SK-N-SH treated with all-trans-retinoic acid at 6 μM for 48 hours (cell line): ENCODE measurements around the gene NEAT1.

Experiments
- ATAC-seq: fragments of 200-7000 bp; cut with Tn5 transposase; 3 replicates; pipeline ENCODE4 v1.9.1; 2020; ENCODE audit warnings: mild to moderate bottlenecking, moderate library complexity
- ARNTL ChIP-seq: fragments of 450-650 bp; formaldehyde crosslinking; IDR thresholded peaks from 2 replicates; pipeline ENCODE4 v1.5.0; 2020; ENCODE audit warnings: low read depth, mild to moderate bottlenecking, moderate library complexity, borderline replicate concordance
- BACH2 ChIP-seq: fragments of 250-450 bp; sonication (Bioruptor Pico); IDR thresholded peaks from 2 replicates; pipeline ENCODE4 v1.9.0; 2021; ENCODE audit warnings: mild to moderate bottlenecking, borderline replicate concordance
- ESRRG ChIP-seq: fragments of 250-450 bp; sonication (Bioruptor Pico); IDR thresholded peaks from 2 replicates; pipeline ENCODE4 v1.6.1; 2021; ENCODE audit warnings: mild to moderate bottlenecking
- ISL1 ChIP-seq: fragments of 250-450 bp; sonication (Bioruptor Pico); IDR thresholded peaks from 2 replicates; pipeline ENCODE4 v2.1.2; 2022; ENCODE audit warnings: mild to moderate bottlenecking, moderate library complexity
- OSR1 ChIP-seq: fragments of 250-450 bp; sonication (Bioruptor Pico); IDR thresholded peaks from 2 replicates; pipeline ENCODE4 v1.8.0; 2022; ENCODE audit warnings: moderate library complexity, mild to moderate bottlenecking, inconsistent platforms
- PPARA ChIP-seq: fragments of 250-450 bp; sonication (Bioruptor Pico); IDR thresholded peaks from 2 replicates; pipeline ENCODE4 v1.5.0; 2020; ENCODE audit warnings: mild to moderate bottlenecking, borderline replicate concordance
- RARB ChIP-seq: fragments of 250-450 bp; sonication (Bioruptor Pico); IDR thresholded peaks from 2 replicates; pipeline ENCODE4 v1.8.0; 2021; ENCODE audit warnings: mild to moderate bottlenecking, moderate library complexity
- SNAI2 ChIP-seq: fragments of 250-450 bp; sonication (Bioruptor Pico); IDR thresholded peaks from 2 replicates; pipeline ENCODE4 v1.5.0; 2020; ENCODE audit warnings: mild to moderate bottlenecking, moderate library complexity
- TCF4 ChIP-seq: fragments of 250-450 bp; sonication (Bioruptor Pico); IDR thresholded peaks from 2 replicates; pipeline ENCODE4 v1.8.0; 2021; ENCODE audit warnings: mild to moderate bottlenecking, moderate library complexity, borderline replicate concordance
- TOX ChIP-seq: fragments of 250-450 bp; sonication (Bioruptor Pico); IDR thresholded peaks from 2 replicates; pipeline ENCODE4 v1.8.0; 2021; ENCODE audit warnings: mild to moderate bottlenecking, moderate library complexity, borderline replicate concordance
- ZC3H10 ChIP-seq: fragments of 250-450 bp; sonication (Bioruptor Pico); IDR thresholded peaks from 2 replicates; pipeline ENCODE4 v1.5.1; 2021; ENCODE audit warnings: mild to moderate bottlenecking, moderate library complexity
- ZFP3 ChIP-seq: fragments of 250-450 bp; sonication (Bioruptor Pico); IDR thresholded peaks from 2 replicates; pipeline ENCODE4 v1.5.0; 2020; ENCODE audit warnings: mild to moderate bottlenecking, moderate library complexity
- ZNF565 ChIP-seq: fragments of 450-650 bp; formaldehyde crosslinking; conservative IDR thresholded peaks from 2 replicates; pipeline ENCODE4 v1.5.0; 2020; ENCODE audit warnings: low read depth, mild to moderate bottlenecking, moderate library complexity
- ZNF70 ChIP-seq: fragments of 450-650 bp; formaldehyde crosslinking; IDR thresholded peaks from 2 replicates; pipeline ENCODE4 v1.5.0; 2020; ENCODE audit warnings: mild to moderate bottlenecking, moderate library complexity
- ZNF8 ChIP-seq: fragments of 450-650 bp; formaldehyde crosslinking; IDR thresholded peaks from 2 replicates; pipeline ENCODE4 v1.5.0; 2020; ENCODE audit warnings: mild to moderate bottlenecking, moderate library complexity
- TF ChIP-seq, protein P1 (sequence below): fragments of 250-450 bp; sonication (Bioruptor Pico); IDR thresholded peaks from 2 replicates; pipeline ENCODE4 v1.8.0; 2020; ENCODE audit warnings: mild to moderate bottlenecking, moderate library complexity, borderline replicate concordance
- TF ChIP-seq, protein P2 (sequence below): fragments of 250-450 bp; sonication (Bioruptor Pico); IDR thresholded peaks from 2 replicates; pipeline ENCODE4 v1.5.1; 2021; ENCODE audit warnings: mild to moderate bottlenecking, moderate library complexity
- TF ChIP-seq, protein P3 (sequence below): fragments of 250-450 bp; sonication (Bioruptor Pico); IDR thresholded peaks from 2 replicates; pipeline ENCODE4 v1.8.0; 2021; ENCODE audit warnings: low read depth, mild to moderate bottlenecking, moderate library complexity, borderline replicate concordance
- TF ChIP-seq, protein P4 (sequence below): fragments of 250-450 bp; sonication (Bioruptor Pico); IDR thresholded peaks from 2 replicates; pipeline ENCODE4 v1.5.0; 2020; ENCODE audit warnings: mild to moderate bottlenecking, moderate library complexity
- TF ChIP-seq, protein P5 (sequence below): fragments of 250-450 bp; sonication (Bioruptor Pico); IDR thresholded peaks from 2 replicates; pipeline ENCODE4 v1.5.1; 2020; ENCODE audit warnings: low read depth, mild to moderate bottlenecking, moderate library complexity

The NEAT1 gene

DNA sequence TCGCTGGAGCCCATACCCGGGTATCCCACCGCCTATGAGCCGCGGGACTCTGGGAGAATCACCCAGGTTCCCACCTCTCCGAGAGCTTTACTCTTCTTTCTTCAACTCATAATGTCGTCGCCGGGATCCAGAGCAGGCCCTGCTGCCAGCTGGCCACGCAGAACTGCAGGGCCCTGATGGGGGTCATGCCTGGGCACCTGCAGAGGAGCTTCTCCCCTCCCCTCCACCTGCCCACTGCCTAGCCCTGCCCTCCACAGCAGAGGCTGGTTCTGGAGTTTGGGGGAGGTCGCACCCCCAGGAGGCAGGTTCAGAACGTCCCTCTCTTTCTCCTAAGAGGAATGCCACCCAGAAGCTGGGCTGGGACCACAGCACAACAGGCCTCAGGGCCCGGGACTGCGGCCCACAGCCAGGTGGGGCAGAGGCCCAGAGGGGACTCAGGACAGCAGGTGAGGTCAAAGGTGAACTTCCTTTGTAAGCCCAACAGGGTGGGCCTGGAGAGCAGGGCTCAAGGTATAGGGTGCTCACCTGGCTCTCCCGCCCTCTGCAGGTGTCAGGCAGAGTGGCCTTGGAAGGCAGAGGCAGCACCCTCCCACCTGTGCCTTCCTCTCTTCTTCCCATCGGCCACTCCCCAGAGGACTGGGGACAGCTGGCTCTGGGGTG is 42.0 kb upstream of the NEAT1 start:
- ATAC-seq: no peak
- TF ChIP-seq, protein P1, sequence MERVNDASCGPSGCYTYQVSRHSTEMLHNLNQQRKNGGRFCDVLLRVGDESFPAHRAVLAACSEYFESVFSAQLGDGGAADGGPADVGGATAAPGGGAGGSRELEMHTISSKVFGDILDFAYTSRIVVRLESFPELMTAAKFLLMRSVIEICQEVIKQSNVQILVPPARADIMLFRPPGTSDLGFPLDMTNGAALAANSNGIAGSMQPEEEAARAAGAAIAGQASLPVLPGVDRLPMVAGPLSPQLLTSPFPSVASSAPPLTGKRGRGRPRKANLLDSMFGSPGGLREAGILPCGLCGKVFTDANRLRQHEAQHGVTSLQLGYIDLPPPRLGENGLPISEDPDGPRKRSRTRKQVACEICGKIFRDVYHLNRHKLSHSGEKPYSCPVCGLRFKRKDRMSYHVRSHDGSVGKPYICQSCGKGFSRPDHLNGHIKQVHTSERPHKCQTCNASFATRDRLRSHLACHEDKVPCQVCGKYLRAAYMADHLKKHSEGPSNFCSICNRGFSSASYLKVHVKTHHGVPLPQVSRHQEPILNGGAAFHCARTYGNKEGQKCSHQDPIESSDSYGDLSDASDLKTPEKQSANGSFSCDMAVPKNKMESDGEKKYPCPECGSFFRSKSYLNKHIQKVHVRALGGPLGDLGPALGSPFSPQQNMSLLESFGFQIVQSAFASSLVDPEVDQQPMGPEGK (CRISPR knock-in tag): no peak
- TF ChIP-seq, protein P2, sequence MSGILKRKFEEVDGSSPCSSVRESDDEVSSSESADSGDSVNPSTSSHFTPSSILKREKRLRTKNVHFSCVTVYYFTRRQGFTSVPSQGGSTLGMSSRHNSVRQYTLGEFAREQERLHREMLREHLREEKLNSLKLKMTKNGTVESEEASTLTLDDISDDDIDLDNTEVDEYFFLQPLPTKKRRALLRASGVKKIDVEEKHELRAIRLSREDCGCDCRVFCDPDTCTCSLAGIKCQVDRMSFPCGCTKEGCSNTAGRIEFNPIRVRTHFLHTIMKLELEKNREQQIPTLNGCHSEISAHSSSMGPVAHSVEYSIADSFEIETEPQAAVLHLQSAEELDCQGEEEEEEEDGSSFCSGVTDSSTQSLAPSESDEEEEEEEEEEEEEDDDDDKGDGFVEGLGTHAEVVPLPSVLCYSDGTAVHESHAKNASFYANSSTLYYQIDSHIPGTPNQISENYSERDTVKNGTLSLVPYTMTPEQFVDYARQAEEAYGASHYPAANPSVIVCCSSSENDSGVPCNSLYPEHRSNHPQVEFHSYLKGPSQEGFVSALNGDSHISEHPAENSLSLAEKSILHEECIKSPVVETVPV: no peak
- TF ChIP-seq, protein P3, sequence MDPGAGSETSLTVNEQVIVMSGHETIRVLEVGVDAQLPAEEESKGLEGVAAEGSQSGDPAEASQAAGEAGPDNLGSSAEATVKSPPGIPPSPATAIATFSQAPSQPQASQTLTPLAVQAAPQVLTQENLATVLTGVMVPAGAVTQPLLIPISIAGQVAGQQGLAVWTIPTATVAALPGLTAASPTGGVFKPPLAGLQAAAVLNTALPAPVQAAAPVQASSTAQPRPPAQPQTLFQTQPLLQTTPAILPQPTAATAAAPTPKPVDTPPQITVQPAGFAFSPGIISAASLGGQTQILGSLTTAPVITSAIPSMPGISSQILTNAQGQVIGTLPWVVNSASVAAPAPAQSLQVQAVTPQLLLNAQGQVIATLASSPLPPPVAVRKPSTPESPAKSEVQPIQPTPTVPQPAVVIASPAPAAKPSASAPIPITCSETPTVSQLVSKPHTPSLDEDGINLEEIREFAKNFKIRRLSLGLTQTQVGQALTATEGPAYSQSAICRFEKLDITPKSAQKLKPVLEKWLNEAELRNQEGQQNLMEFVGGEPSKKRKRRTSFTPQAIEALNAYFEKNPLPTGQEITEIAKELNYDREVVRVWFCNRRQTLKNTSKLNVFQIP (CRISPR knock-in tag): no peak
- TF ChIP-seq PPARA (CRISPR knock-in tag): no peak
- TF ChIP-seq ZFP3 (CRISPR knock-in tag): no peak
- no peak for TF ChIP-seq ZC3H10 (CRISPR knock-in tag)
- TF ChIP-seq ISL1: no peak

DNA sequence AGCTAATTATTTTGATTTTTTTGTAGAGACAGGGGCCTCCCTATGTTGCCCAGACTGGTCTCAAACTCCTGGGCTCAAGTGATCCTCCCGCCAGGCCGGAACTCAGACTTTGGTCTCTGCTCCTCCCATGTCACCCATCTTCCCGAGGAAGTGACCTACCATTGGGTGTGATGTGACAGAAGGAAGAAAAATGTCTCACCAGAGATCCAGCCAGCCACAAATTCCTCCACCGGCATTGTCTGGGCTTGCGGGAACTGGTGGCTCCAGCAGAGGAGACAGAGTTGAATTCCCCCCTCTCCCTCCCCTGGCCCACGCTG is 40.9 kb upstream of the NEAT1 start:
- ATAC-seq: peak; percentile 13
- TF ChIP-seq TCF4 (CRISPR knock-in tag): no peak
- TF ChIP-seq OSR1 (CRISPR knock-in tag): no peak
- no peak for TF ChIP-seq ZC3H10 (CRISPR knock-in tag)
- TF ChIP-seq ARNTL (CRISPR knock-in tag): no peak
- TF ChIP-seq ZNF8 (CRISPR knock-in tag): no peak
- TF ChIP-seq, protein P3 (CRISPR knock-in tag): no peak
- TF ChIP-seq, protein P4, sequence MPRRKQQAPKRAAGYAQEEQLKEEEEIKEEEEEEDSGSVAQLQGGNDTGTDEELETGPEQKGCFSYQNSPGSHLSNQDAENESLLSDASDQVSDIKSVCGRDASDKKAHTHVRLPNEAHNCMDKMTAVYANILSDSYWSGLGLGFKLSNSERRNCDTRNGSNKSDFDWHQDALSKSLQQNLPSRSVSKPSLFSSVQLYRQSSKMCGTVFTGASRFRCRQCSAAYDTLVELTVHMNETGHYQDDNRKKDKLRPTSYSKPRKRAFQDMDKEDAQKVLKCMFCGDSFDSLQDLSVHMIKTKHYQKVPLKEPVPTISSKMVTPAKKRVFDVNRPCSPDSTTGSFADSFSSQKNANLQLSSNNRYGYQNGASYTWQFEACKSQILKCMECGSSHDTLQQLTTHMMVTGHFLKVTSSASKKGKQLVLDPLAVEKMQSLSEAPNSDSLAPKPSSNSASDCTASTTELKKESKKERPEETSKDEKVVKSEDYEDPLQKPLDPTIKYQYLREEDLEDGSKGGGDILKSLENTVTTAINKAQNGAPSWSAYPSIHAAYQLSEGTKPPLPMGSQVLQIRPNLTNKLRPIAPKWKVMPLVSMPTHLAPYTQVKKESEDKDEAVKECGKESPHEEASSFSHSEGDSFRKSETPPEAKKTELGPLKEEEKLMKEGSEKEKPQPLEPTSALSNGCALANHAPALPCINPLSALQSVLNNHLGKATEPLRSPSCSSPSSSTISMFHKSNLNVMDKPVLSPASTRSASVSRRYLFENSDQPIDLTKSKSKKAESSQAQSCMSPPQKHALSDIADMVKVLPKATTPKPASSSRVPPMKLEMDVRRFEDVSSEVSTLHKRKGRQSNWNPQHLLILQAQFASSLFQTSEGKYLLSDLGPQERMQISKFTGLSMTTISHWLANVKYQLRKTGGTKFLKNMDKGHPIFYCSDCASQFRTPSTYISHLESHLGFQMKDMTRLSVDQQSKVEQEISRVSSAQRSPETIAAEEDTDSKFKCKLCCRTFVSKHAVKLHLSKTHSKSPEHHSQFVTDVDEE (CRISPR knock-in tag): no peak
- TF ChIP-seq ESRRG (CRISPR knock-in tag): no peak
- TF ChIP-seq PPARA (CRISPR knock-in tag): no peak
- no peak for TF ChIP-seq ZNF565 (CRISPR knock-in tag)
- no peak for TF ChIP-seq BACH2 (CRISPR knock-in tag)
- no peak for TF ChIP-seq TOX (CRISPR knock-in tag)
- no peak for TF ChIP-seq ZNF70
- no peak for TF ChIP-seq SNAI2 (CRISPR knock-in tag)
- no peak for TF ChIP-seq RARB (CRISPR knock-in tag)
- TF ChIP-seq, protein P5, sequence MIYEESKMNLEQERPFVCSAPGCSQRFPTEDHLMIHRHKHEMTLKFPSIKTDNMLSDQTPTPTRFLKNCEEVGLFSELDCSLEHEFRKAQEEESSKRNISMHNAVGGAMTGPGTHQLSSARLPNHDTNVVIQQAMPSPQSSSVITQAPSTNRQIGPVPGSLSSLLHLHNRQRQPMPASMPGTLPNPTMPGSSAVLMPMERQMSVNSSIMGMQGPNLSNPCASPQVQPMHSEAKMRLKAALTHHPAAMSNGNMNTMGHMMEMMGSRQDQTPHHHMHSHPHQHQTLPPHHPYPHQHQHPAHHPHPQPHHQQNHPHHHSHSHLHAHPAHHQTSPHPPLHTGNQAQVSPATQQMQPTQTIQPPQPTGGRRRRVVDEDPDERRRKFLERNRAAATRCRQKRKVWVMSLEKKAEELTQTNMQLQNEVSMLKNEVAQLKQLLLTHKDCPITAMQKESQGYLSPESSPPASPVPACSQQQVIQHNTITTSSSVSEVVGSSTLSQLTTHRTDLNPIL (CRISPR knock-in tag): no peak
